ENCODE measurements around the gene MOK. TPM values are rescaled to one million over a fixed set of nuclear protein-coding genes. Genes with fewer than 3 reads are reported as not detected.

MOK gene
- total RNA-seq, 1 donor from 2014 or later, result 5.9 TPM

- no peak for DNase-seq (ENCODE audit: low read depth, low spot score)
Observed at GRCh38 chr14:102182936-102183619, 121.9 kb downstream of the MOK start.

- no peak for DNase-seq (ENCODE audit: low read depth, low spot score)
Observed at GRCh38 chr14:102182190-102182589, 122.8 kb downstream of the MOK start.

- no peak for DNase-seq (ENCODE audit: low read depth, low spot score)
Observed at GRCh38 chr14:102181187-102181586, 123.8 kb downstream of the MOK start.

- DNase-seq (ENCODE audit: low read depth, low spot score), result no peak
Observed at GRCh38 chr14:102180248-102180998, 124.5 kb downstream of the MOK start.

Other genes with a start within 250 kb of the MOK start
- gene HSP90AA1, start 218.1 kb downstream of the MOK start, total RNA-seq, result 310 and 1,177 TPM in 2 replicates
- gene WDR20, start 165.3 kb downstream of the MOK start, total RNA-seq, result 16.4 and 21.0 TPM in 2 replicates
- 6.0 and 9.2 TPM in 2 replicates for gene ZNF839, start 14.6 kb upstream of the MOK start, total RNA-seq
- 61.3 and 62.5 TPM in 2 replicates for gene CINP, start 57.7 kb upstream of the MOK start, total RNA-seq
- 11.8 and 13.4 TPM in 2 replicates for gene TECPR2, start 57.8 kb upstream of the MOK start, total RNA-seq
- gene ANKRD9, start 204.6 kb upstream of the MOK start, total RNA-seq, result 13.2 and 19.1 TPM in 2 replicates